Hepatocyte (in vitro differentiated cells): ENCODE results near the gene SLC31A2.

Experiments used
- CTCF ChIP-seq: fragments of 200-600 bp; sonication (generic); IDR thresholded peaks from 2 replicates; pipeline ENCODE4 v1.5.1; 2016; ENCODE audit warnings: antibody characterized with exemption, mild to moderate bottlenecking; ENCODE audit not compliant: poor library complexity
- EZH2 ChIP-seq: fragments of 200-600 bp; sonication (generic); IDR thresholded peaks from 2 replicates; pipeline ENCODE4 v1.6.1; 2016; ENCODE audit warnings: antibody characterized with exemption, mild to moderate bottlenecking, borderline replicate concordance
- EZH2phosphoT487 ChIP-seq: fragments of 200-600 bp; sonication (generic); IDR thresholded peaks from one replicate; pipeline ENCODE4 v1.6.1; 2018; ENCODE audit warnings: antibody characterized with exemption, mild to moderate bottlenecking, low read depth, moderate library complexity; ENCODE audit not compliant: unreplicated experiment, severe bottlenecking

- TF ChIP-seq CTCF (no peak), EZH2 (no peak), EZH2phosphoT487 (no peak)
Observed at GRCh38 chr9:113156880-113157279, 6.1 kb downstream of the SLC31A2 start.
